ENCODE measurements around the gene VWA5B1. TPM values are rescaled to one million over a fixed set of nuclear protein-coding genes. Genes with fewer than 3 reads are reported as not detected.

VWA5B1 gene
- total and polyA plus RNA-seq, 2 experiments from 2014 or later: 0.16 to 1.0 TPM

GRCh38 chr1:20336105-20336605 is 45.5 kb downstream of the VWA5B1 start:
- no peaks in the 10 kb centered on the region for H3K27me3 ChIP-seq (ENCODE audit: insufficient read depth)
- TF ChIP-seq STAT1 (IDR thresholded peaks at IDR 0.05; ENCODE audit: unreplicated experiment): no peak
- TF ChIP-seq JUNB (IDR thresholded peaks at IDR 0.05; ENCODE audit: unreplicated experiment): no peak
- no peak for TF ChIP-seq NANOG (IDR thresholded peaks at IDR 0.05; ENCODE audit: borderline replicate concordance)
- no peak for TF ChIP-seq ZNF462 (CRISPR knock-in tag; IDR thresholded peaks at IDR 0.05)
- no peak for TF ChIP-seq ZNF114 (CRISPR knock-in tag; IDR thresholded peaks at IDR 0.05)
- TF ChIP-seq ZNF331 (CRISPR knock-in tag; IDR thresholded peaks at IDR 0.05; ENCODE audit: low read depth): no peak
- TF ChIP-seq REST (IDR thresholded peaks at IDR 0.05; ENCODE audit: unreplicated experiment): no peak
- no peak for TF ChIP-seq EZH2phosphoT487 (IDR thresholded peaks at IDR 0.05; ENCODE audit: unreplicated experiment)
- no peak for TF ChIP-seq EZH2 (IDR thresholded peaks at IDR 0.05; ENCODE audit: low read depth, unreplicated experiment)
- no peak for TF ChIP-seq POLR2AphosphoS5 (IDR thresholded peaks at IDR 0.05; ENCODE audit: low read depth)
- no peaks in the 10 kb centered on the region; the same call in 1 of the 2 replicates for H3K4me1 ChIP-seq (ENCODE audit: insufficient read depth)
- no peak overlapping the region for H3K4me2 ChIP-seq
- H3K4me3 Mint-ChIP-seq: no peak overlapping the region
- DNase-seq (ENCODE audit: low spot score): no peak
- no peak overlapping the region for H3K27ac Mint-ChIP-seq
- H3K9me3 Mint-ChIP-seq: no peaks in the 10 kb centered on the region
- no peak overlapping the region for H2AFZ ChIP-seq
- H3K4me3 ChIP-seq: no peak overlapping the region
- ATAC-seq: peak; percentile 31; the same call in 2 of the 3 replicates
- peaks cover 8% of the 10 kb centered on the region; the same call in 2 of the 3 replicates for H3K4me1 Mint-ChIP-seq
- H3K79me2 ChIP-seq (replicated peaks; ENCODE audit: insufficient read depth): no peaks in the 10 kb centered on the region
- H4K20me1 ChIP-seq (replicated peaks; ENCODE audit: insufficient read depth): no peaks in the 10 kb centered on the region
- no peaks in the 10 kb centered on the region for H3K27me3 Mint-ChIP-seq (ENCODE audit: insufficient read depth, low read depth, poor library complexity)
- no peaks in the 10 kb centered on the region for H3K36me3 Mint-ChIP-seq (ENCODE audit: low read depth)
- H3F3A ChIP-seq (replicated peaks; ENCODE audit: low read depth): no peaks in the 10 kb centered on the region
- H3K27ac ChIP-seq (ENCODE audit: low read depth): no peak overlapping the region
- H3K9me2 ChIP-seq (ENCODE audit: insufficient read depth): no peaks in the 10 kb centered on the region
- H3K36me3 ChIP-seq (ENCODE audit: insufficient read depth): no peaks in the 10 kb centered on the region

All from GM23338 (cell line).